T-cell (primary cell): ENCODE data around the gene CCDC38. TPM values are rescaled to one million over a fixed set of nuclear protein-coding genes. Genes with fewer than 3 reads are reported as not detected.
"Not testable (repeated sequence)": the region's sequence is repeated elsewhere in the genome, so short reads cannot be mapped to it uniquely, and the experiment has no call there.

Experiments
- ATAC-seq, 4 experiments: fragments of 200-7000 bp in 3 of 4; fragments of 150-1000 bp in 1 of 4; cut with Tn5 transposase; replicated peaks in 1 of 4; 1 replicate in 3 of 4; 2 replicates in 1 of 4; pipeline ENCODE4 v1.10.0; 2021; ENCODE audit warnings: moderate library complexity in 3 of 4, mild to moderate bottlenecking in 2 of 4, moderate number of reproducible peaks in 1 of 4
- CTCF ChIA-PET, 2 donors: fragments of 300-600 bp; sonication (Branson Sonifier 250); formaldehyde crosslinking; loops; one replicate each; lab custom pipeline; 2022; ENCODE audit warnings: antibody characterized with exemption in 2 of 2; lab: Charles Lee
- POLR2A ChIA-PET, 2 donors: fragments of 300-600 bp; sonication (Branson Sonifier 250); formaldehyde crosslinking; loops; one replicate each; lab custom pipeline; 2022; ENCODE audit warnings: antibody characterized with exemption in 2 of 2; lab: Charles Lee
- DNase-seq, 35 experiments: peaks; one replicate each; pipeline versions ENCODE4 v3.0.0 to v3.0.0-alpha.2; 2013 to 2023
- H3K27ac ChIP-seq: one replicate; pipeline ENCODE4 v1.5.1; 2013; ENCODE audit warnings: low read length
- H3K27me3 ChIP-seq, 2 experiments: replicated peaks in 1 of 2; 1 replicate in 1 of 2; 2 replicates in 1 of 2; pipeline versions ENCODE4 v1.6.1 to v1.7.0; 2013; ENCODE audit warnings: low read length in 1 of 2, mixed read lengths in 1 of 2; ENCODE audit not compliant: control insufficient read depth in 2 of 2, insufficient read depth in 2 of 2; ENCODE audit errors: extremely low read depth in 1 of 2
- H3K36me3 ChIP-seq, 2 donors: 1 replicate in 1 of 2; 2 replicates in 1 of 2; pipeline versions ENCODE4 v1.6.1 to v1.7.0; 2013; ENCODE audit warnings: low read length in 1 of 2; ENCODE audit not compliant: control insufficient read depth in 2 of 2, insufficient read depth in 1 of 2; ENCODE audit errors: extremely low read depth in 1 of 2
- H3K4me1 ChIP-seq, 2 experiments: 1 replicate in 1 of 2; 2 replicates in 1 of 2; pipeline versions ENCODE4 v1.6.1 to v1.7.0; 2013; ENCODE audit warnings: low read length in 2 of 2, mixed read lengths in 1 of 2; ENCODE audit not compliant: insufficient read depth in 2 of 2, control insufficient read depth in 1 of 2; ENCODE audit errors: extremely low read depth in 1 of 2
- H3K4me3 ChIP-seq, 2 donors: 1 replicate in 1 of 2; 2 replicates in 1 of 2; pipeline versions ENCODE4 v1.5.1 to v1.7.0; 2013; ENCODE audit warnings: mild to moderate bottlenecking in 2 of 2, low read length in 1 of 2, moderate library complexity in 1 of 2; ENCODE audit not compliant: control insufficient read depth in 1 of 2; ENCODE audit errors: extremely low read depth in 1 of 2
- H3K9me3 ChIP-seq: 2 replicates; pipeline ENCODE4 v1.7.0; 2013
- H3K27ac Mint-ChIP-seq, 2 donors: one replicate each; pipeline ENCODE4 v1.8.0; 2020 to 2021; ENCODE audit warnings: mild to moderate bottlenecking in 2 of 2, mixed read lengths in 2 of 2
- H3K27me3 Mint-ChIP-seq, 2 donors: one replicate each; pipeline ENCODE4 v1.8.0; 2021 to 2022; ENCODE audit warnings: mixed read lengths in 2 of 2
- H3K36me3 Mint-ChIP-seq: one replicate; pipeline ENCODE4 v1.8.0; 2021; ENCODE audit warnings: mixed read lengths
- H3K4me1 Mint-ChIP-seq, 3 donors: one replicate each; pipeline ENCODE4 v1.8.0; 2020 to 2022; ENCODE audit warnings: mixed read lengths in 3 of 3, mild to moderate bottlenecking in 1 of 3
- H3K4me3 Mint-ChIP-seq, 3 donors: one replicate each; pipeline ENCODE4 v1.8.0; 2020 to 2022; ENCODE audit warnings: mild to moderate bottlenecking in 3 of 3, mixed read lengths in 3 of 3, moderate library complexity in 3 of 3
- H3K9me3 Mint-ChIP-seq, 3 donors: one replicate each; pipeline ENCODE4 v1.8.0; 2020 to 2022; ENCODE audit warnings: mixed read lengths in 3 of 3
- WGBS: methylation state at CpG from one replicate; pipeline ENCODE4 v1.1.5; 2013; ENCODE audit warnings: missing lambda C conversion rate; ENCODE audit not compliant: insufficient coverage; 5-methylcytosine and 5-hydroxymethylcytosine counted together
- total RNA-seq, 35 experiments: library from RNA in 6 of 35; stranded (reverse) in 6 of 35; fragments of 120-200 nt in 1 of 35; gene quantifications; one replicate each; pipeline versions ENCODE4 v1.2.1 to v1.2.4 and lab custom pipeline; 2013 to 2026

Gene CCDC38
- total RNA-seq, 5 donors from 2014 or later (not counting 1 experiment from before 2014, with no cell fraction given), result 0.14 to 1.4 (median 0.49) TPM; not detected in 2

GRCh38 chr12:95976416-95976832 lies 34.0 kb upstream of the CCDC38 start:
- Mint-ChIP-seq H3K9me3 (no peaks in the 10 kb centered on the region), H3K36me3 (peaks cover 3% of the 10 kb centered on the region), H3K27ac (no peak overlapping the region), H3K4me3 (no peak overlapping the region), H3K27me3 (no peaks in the 10 kb centered on the region), H3K4me1 (no peaks in the 10 kb centered on the region)
- Histone ChIP-seq H3K27ac (no peak overlapping the region), H3K36me3 (peaks cover 0 to 3% of the 10 kb centered on the region in 2 donors), H3K4me1 (no peaks in the 10 kb centered on the region), H3K4me3 (no peak overlapping the region), H3K27me3 (no peaks in the 10 kb centered on the region), H3K9me3 (no peaks in the 10 kb centered on the region)
- DNase-seq (no peak), ATAC-seq (no peak)
- ChIA-PET POLR2A (no interaction called here), CTCF (no interaction called here)
- WGBS, result 89% methylated on average over 5 of the region's 8 CpGs

DNA sequence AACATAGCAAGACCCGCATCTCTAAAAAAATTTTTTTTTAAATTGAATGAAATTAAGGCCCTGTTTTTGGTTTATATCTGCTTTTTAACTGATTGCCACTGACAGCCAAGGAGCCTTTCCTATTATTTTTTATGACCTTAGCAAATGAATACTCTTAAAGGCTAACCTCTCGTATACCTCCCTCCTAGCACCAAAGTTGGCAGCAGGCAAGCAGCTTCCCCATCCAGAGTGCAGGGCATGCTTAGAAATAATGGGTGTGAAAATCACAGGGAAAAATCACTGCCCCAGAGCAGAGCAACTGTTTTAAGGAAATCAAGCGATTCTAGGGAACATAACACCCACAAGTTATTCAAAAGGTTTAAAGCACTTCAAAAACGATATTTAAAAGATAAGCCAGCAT lies 33.1 kb upstream of the CCDC38 start:
- H3K9me3 ChIP-seq, result no peaks in the 10 kb centered on the region
- H3K27me3 ChIP-seq, result no peaks in the 10 kb centered on the region
- Mint-ChIP-seq H3K4me3 (no peak overlapping the region), H3K4me1 (no peaks in the 10 kb centered on the region), H3K27me3 (no peaks in the 10 kb centered on the region), H3K9me3 (no peaks in the 10 kb centered on the region), H3K36me3 (peaks cover 3% of the 10 kb centered on the region), H3K27ac (no peak overlapping the region)
- peaks cover 0 to 3% of the 10 kb centered on the region in 2 donors for H3K36me3 ChIP-seq
- ChIA-PET CTCF (interaction anchor here in 1 of 2 donors (0.7 to 1.1 kb wide), 2 partner anchors 54 to 57 kb away, joined by 4 read pairs; no protein-coding TSS in a partner anchor), POLR2A (no interaction called here)
- no peak overlapping the region for H3K4me3 ChIP-seq
- H3K27ac ChIP-seq, result no peak overlapping the region
- WGBS, result 83% methylated on average over 1 of the region's 4 CpGs
- DNase-seq (no peak), ATAC-seq (no peak)
- no peaks in the 10 kb centered on the region for H3K4me1 ChIP-seq

GRCh38 chr12:95974358-95974757 lies 31.9 kb upstream of the CCDC38 start:
- POLR2A ChIA-PET, result no interaction called here
- no peak overlapping the region for H3K27ac Mint-ChIP-seq

DNA sequence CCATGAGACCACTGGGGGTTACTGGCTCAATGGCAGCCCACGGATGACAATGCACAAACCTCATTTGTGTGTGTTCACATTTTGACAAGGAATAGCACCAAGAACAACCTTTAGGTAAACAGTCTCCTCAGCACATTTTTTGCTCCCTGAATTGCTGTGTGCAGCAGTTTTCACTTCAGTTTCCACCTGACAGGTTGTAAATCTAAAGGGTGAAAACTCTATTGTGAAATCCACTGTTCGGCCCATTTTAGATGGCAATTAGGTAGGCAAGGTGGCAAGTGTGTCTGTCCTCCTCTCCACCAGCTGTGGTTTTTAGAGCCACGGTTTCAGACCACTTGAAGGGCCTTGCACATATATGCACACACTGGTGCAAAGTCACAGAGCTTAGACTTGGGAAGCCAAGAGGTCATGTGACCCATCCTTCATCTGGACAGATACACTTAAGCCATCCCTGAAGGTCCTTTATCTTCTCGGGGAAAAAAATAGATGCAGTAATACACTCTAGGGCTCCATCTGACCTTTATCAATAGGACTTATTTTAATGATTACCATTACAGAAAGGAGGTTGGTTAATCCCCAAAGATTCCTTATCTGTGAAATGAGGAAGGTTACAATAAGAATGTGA lies 30.5 kb upstream of the CCDC38 start:
- ChIA-PET CTCF (interaction anchor here (0.6 to 0.7 kb wide), 2 partner anchors 7 to 1936 kb away, joined by 4 read pairs; no protein-coding TSS in a partner anchor), POLR2A (no interaction called here)
- Mint-ChIP-seq H3K27ac (no peak overlapping the region), H3K36me3 (peaks cover 3% of the 10 kb centered on the region), H3K9me3 (no peaks in the 10 kb centered on the region), H3K4me3 (no peak overlapping the region), H3K4me1 (no peaks in the 10 kb centered on the region), H3K27me3 (no peaks in the 10 kb centered on the region)
- H3K36me3 ChIP-seq, result peaks cover 0 to 3% of the 10 kb centered on the region in 2 donors
- no peaks in the 10 kb centered on the region for H3K27me3 ChIP-seq
- no peaks in the 10 kb centered on the region for H3K9me3 ChIP-seq
- ATAC-seq (no peak), DNase-seq (no peak)
- no peak overlapping the region for H3K4me3 ChIP-seq
- H3K27ac ChIP-seq, result no peak overlapping the region
- 0% methylated on average over 1 of the region's 4 CpGs for WGBS
- no peaks in the 10 kb centered on the region for H3K4me1 ChIP-seq

More at GRCh38 chr12:95974358-95974757, 31.9 kb upstream of the CCDC38 start:
- DNase-seq, result no peak
- no peaks in the 10 kb centered on the region for H3K9me3 Mint-ChIP-seq
- Histone ChIP-seq H3K27me3 (no peaks in the 10 kb centered on the region), H3K4me3 (no peak overlapping the region), H3K4me1 (no peaks in the 10 kb centered on the region), H3K36me3 (peaks cover 0 to 3% of the 10 kb centered on the region in 2 donors), H3K9me3 (no peaks in the 10 kb centered on the region), H3K27ac (no peak overlapping the region)
- H3K27me3 Mint-ChIP-seq, result no peaks in the 10 kb centered on the region
- H3K4me1 Mint-ChIP-seq, result no peaks in the 10 kb centered on the region
- peaks cover 3% of the 10 kb centered on the region for H3K36me3 Mint-ChIP-seq
- no peak for ATAC-seq
- H3K4me3 Mint-ChIP-seq, result no peak overlapping the region
- WGBS, result no CpG with 5 or more reads among the region's 2 CpGs
- CTCF ChIA-PET, result interaction anchor here in 1 of 2 donors (1.1 kb wide), 1 partner anchor 56 kb away, joined by 4 read pairs; no protein-coding TSS in a partner anchor

DNA sequence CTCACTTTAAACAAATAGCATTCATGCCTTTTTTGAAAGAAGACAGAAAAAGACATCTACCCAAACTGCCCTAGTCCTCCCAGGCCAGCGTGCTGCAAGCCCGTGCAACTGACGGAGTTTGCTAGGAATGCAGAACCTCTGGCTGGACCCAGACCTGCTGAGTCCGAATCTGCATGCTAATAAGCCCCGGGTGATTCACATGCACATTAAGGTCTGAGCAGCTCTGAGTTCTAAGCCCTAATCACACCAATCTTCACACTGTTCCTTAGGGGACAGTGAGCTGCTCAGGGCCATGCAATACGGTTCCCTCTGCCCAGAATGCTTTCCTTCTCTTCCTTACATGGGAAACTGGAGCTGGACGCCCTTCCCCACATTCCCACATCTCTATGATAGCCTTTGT lies 28.5 kb upstream of the CCDC38 start:
- H3K4me1 ChIP-seq, result no peaks in the 10 kb centered on the region
- no peak overlapping the region for H3K4me3 ChIP-seq
- Mint-ChIP-seq H3K36me3 (peaks cover 8% of the 10 kb centered on the region), H3K4me3 (no peak overlapping the region), H3K27ac (no peak overlapping the region), H3K9me3 (no peaks in the 10 kb centered on the region), H3K4me1 (no peaks in the 10 kb centered on the region), H3K27me3 (no peaks in the 10 kb centered on the region)
- H3K27me3 ChIP-seq, result no peaks in the 10 kb centered on the region
- DNase-seq, result no peak
- no peak overlapping the region for H3K27ac ChIP-seq
- 85% methylated on average over 5 of the region's 7 CpGs for WGBS
- POLR2A ChIA-PET, result interaction anchor here in 1 of 2 donors (0.7 kb wide), 1 partner anchor 332 kb away, joined by 10 read pairs; no protein-coding TSS in a partner anchor
- peaks cover 0 to 3% of the 10 kb centered on the region in 2 donors for H3K36me3 ChIP-seq
- CTCF ChIA-PET, result no interaction called here
- no peak for ATAC-seq
- no peaks in the 10 kb centered on the region for H3K9me3 ChIP-seq

DNA sequence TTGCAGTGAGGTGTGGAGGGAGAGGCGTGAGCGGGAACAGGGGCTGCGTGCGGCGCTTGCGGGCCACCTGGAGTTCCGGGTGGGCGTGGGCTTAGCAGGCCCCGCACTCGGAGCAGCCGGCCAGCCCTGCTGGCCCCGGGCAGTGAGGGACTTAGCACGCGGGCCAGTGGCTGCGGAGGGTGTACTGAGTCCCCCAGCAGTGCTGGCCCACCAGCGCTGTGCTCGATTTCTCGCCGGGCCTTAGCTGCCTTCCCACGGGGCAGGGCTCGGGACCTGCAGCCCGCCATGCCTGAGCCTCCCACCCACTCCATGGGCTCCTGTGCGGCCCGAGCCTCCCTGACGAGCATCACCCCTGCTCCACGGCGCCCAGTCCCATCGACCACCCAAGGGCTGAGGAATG lies 26.7 kb upstream of the CCDC38 start:
- H3K4me1 ChIP-seq, H3K27ac ChIP-seq, H3K36me3 Mint-ChIP-seq, H3K4me1 Mint-ChIP-seq, H3K27ac Mint-ChIP-seq, POLR2A ChIA-PET, H3K27me3 Mint-ChIP-seq, DNase-seq, H3K27me3 ChIP-seq, H3K9me3 Mint-ChIP-seq, H3K9me3 ChIP-seq, CTCF ChIA-PET, H3K4me3 ChIP-seq, H3K4me3 Mint-ChIP-seq, H3K36me3 ChIP-seq, ATAC-seq: not testable (repeated sequence)
- WGBS, result 97% methylated on average over 15 of the region's 28 CpGs
